GM12878 (cell line): ENCODE results near the gene ID4. TPM values are rescaled to one million over a fixed set of nuclear protein-coding genes. Genes with fewer than 3 reads are reported as not detected.

Experiments
- ATAC-seq: fragments of 200-7000 bp; cut with Tn5 transposase; 3 replicates; pipeline ENCODE4 v1.9.1; 2020; ENCODE audit warnings: mild to moderate bottlenecking, moderate library complexity
- BruUV-seq: library from RNA; stranded (reverse); fragments of 400-500 nt; replicated peaks from 2 replicates; lab custom pipeline; 2021; lab: Mats Ljungman, UMichigan
- CTCF ChIA-PET: fragments of 300-600 bp; sonication (Branson Sonifier 250); formaldehyde crosslinking; extraction: SDS; loops from one replicate; lab custom pipeline; 2021; ENCODE audit warnings: inconsistent platforms; lab: Yijun Ruan, JAX
- POLR2A ChIA-PET: fragments of 350-600 bp; formaldehyde crosslinking; extraction: SDS; loops from one replicate; lab custom pipeline; 2021; ENCODE audit warnings: inconsistent platforms; lab: Charles Lee
- RAD21 ChIA-PET: fragments of 300-600 bp; sonication (Branson Sonifier 250); formaldehyde crosslinking; loops from one replicate; lab custom pipeline; 2023; ENCODE audit warnings: antibody characterized with exemption; ENCODE audit not compliant: unreplicated experiment; lab: Charles Lee
- SMC1A ChIA-PET: fragments of 300-600 bp; sonication (Branson Sonifier 250); formaldehyde crosslinking; loops from one replicate; lab custom pipeline; 2023; ENCODE audit not compliant: unreplicated experiment, uncharacterized antibody; lab: Charles Lee
- DNase-seq: peaks from one replicate; pipeline ENCODE4 v3.0.0-alpha.2; 2011; ENCODE audit warnings: low read depth, low spot score
- FAIRE-seq: peaks from 3 replicates; lab custom pipeline; 2011; peaks lifted over from hg19 to GRCh38; lab: Jason Lieb, UNC
- H2AFZ ChIP-seq: 2 replicates; pipeline ENCODE4 v1.6.0; 2011; ENCODE audit warnings: low read depth, low read length, control low read depth; ENCODE audit not compliant: control insufficient read depth
- H3K27ac ChIP-seq: 2 replicates; pipeline ENCODE4 v1.5.1; 2011; ENCODE audit warnings: control low read depth; ENCODE audit not compliant: control insufficient read depth, insufficient read depth
- H3K27me3 ChIP-seq, 2 experiments: replicated peaks in 1 of 2; 2 replicates each; pipeline versions ENCODE4 v1.6.0 to v1.6.1; 2011; ENCODE audit warnings: low read length in 1 of 2; ENCODE audit not compliant: control insufficient read depth in 2 of 2, insufficient read depth in 2 of 2
- H3K36me3 ChIP-seq, 2 experiments: 2 replicates each; pipeline ENCODE4 v1.5.1; 2011; ENCODE audit warnings: low read length in 1 of 2; ENCODE audit not compliant: control insufficient read depth in 2 of 2, insufficient read depth in 2 of 2
- H3K4me1 ChIP-seq: 2 replicates; pipeline ENCODE4 v1.6.1; 2011; ENCODE audit warnings: mild to moderate bottlenecking, low read length, moderate library complexity, mixed read lengths; ENCODE audit not compliant: control insufficient read depth, insufficient read depth
- H3K4me2 ChIP-seq: 2 replicates; pipeline ENCODE4 v1.6.0; 2011; ENCODE audit warnings: control low read depth; ENCODE audit not compliant: control insufficient read depth, insufficient read depth
- H3K4me3 ChIP-seq: fragments of 200-600 bp; sonication (generic); 2 replicates; pipeline ENCODE4 v1.5.1; 2016
- H3K79me2 ChIP-seq: 2 replicates; pipeline ENCODE4 v1.6.0; 2011; ENCODE audit warnings: low read length; ENCODE audit not compliant: control insufficient read depth, insufficient read depth
- H3K9ac ChIP-seq: 2 replicates; pipeline ENCODE4 v1.8.0; 2011; ENCODE audit warnings: low read length, control low read depth, mixed read lengths; ENCODE audit not compliant: control insufficient read depth, insufficient read depth
- H3K9me3 ChIP-seq: replicated peaks from 3 replicates; pipeline ENCODE4 v1.5.1; 2011; ENCODE audit warnings: mild to moderate bottlenecking, low read length; ENCODE audit not compliant: control insufficient read depth, insufficient read depth
- H4K20me1 ChIP-seq: 2 replicates; pipeline ENCODE4 v1.6.0; 2011; ENCODE audit not compliant: control insufficient read depth, insufficient read depth
- GABPA ChIP-seq: IDR thresholded peaks from 2 replicates; pipeline ENCODE4 v1.6.1; 2014; ENCODE audit warnings: antibody characterized with exemption, low read depth, mild to moderate bottlenecking, inconsistent platforms
- KAT2A ChIP-seq: conservative IDR thresholded peaks from 2 replicates; pipeline ENCODE4 v1.6.1; 2011; ENCODE audit warnings: low read depth, low read length; ENCODE audit not compliant: control insufficient read depth
- NFXL1 ChIP-seq: fragments of 450-650 bp; IDR thresholded peaks from 2 replicates; pipeline ENCODE4 v1.6.1; 2017; ENCODE audit warnings: antibody characterized with exemption, mild to moderate bottlenecking, borderline replicate concordance
- NFYB ChIP-seq: IDR thresholded peaks from 2 replicates; pipeline ENCODE4 v1.6.1; 2011; ENCODE audit warnings: low read depth, mild to moderate bottlenecking, low read length, improper control_type of control experiment, moderate library complexity; ENCODE audit not compliant: insufficient read depth
- RELA ChIP-seq: fragments of 450-650 bp; IDR thresholded peaks from 2 replicates; pipeline ENCODE4 v1.8.0; 2014; ENCODE audit warnings: borderline replicate concordance; ENCODE audit not compliant: partially characterized antibody
- SUPT20H ChIP-seq: IDR thresholded peaks from 2 replicates; pipeline ENCODE4 v1.6.1; 2011; ENCODE audit warnings: low read depth, mild to moderate bottlenecking, low read length, moderate library complexity, borderline replicate concordance; ENCODE audit not compliant: control insufficient read depth
- YY1 ChIP-seq: IDR thresholded peaks from 2 replicates; pipeline ENCODE4 v1.6.1; 2011; ENCODE audit warnings: low read depth, mild to moderate bottlenecking, low read length
- ZNF24 ChIP-seq: fragments of 450-650 bp; IDR thresholded peaks from 2 replicates; pipeline ENCODE4 v1.6.1; 2017; ENCODE audit warnings: antibody characterized with exemption, mild to moderate bottlenecking
- ZSCAN29 ChIP-seq: fragments of 450-650 bp; IDR thresholded peaks from 2 replicates; pipeline ENCODE4 v1.6.1; 2017; ENCODE audit warnings: mild to moderate bottlenecking, moderate library complexity
- ZZZ3 ChIP-seq: IDR thresholded peaks from 2 replicates; pipeline ENCODE4 v1.6.1; 2011; ENCODE audit warnings: low read depth; ENCODE audit not compliant: control insufficient read depth, insufficient read length
- WGBS: methylation state at CpG from one replicate; pipeline ENCODE4 v1.1.6; 2016; ENCODE audit warnings: low lambda C conversion rate; ENCODE audit not compliant: insufficient replicate concordance, insufficient coverage; ENCODE audit errors: missing lambda C conversion rate; 5-methylcytosine and 5-hydroxymethylcytosine counted together
- in situ Hi-C: fragments of 300-500 bp; cut with MboI; formaldehyde crosslinking; loops from 9 replicates; pipeline ENCODE4 v1.14.3; 2018; ENCODE audit warnings: mixed read lengths
- intact Hi-C: fragments of 100-400 bp; cut with micrococcal nuclease; formaldehyde crosslinking; loops from one replicate; pipeline ENCODE4 v1.14.2; 2022; ENCODE audit not compliant: unreplicated experiment
- polyA plus RNA-seq, 11 experiments: library from polyadenylated mRNA; depleted of rRNA in 4 of 11; unstranded in 6 of 11; stranded (reverse) in 5 of 11; fragments of >200 nt; fragmentation: Nextera tagmentation in 4 of 11; fragmentation: Illumina TruSeq in 1 of 11; extraction: Ambion mirVana in 4 of 11; extraction: Trizol in 1 of 11; gene quantifications; 1 replicate in 1 of 11; 2 replicates in 10 of 11; pipeline versions ENCODE4 v1.2.1 to v1.2.3, GENCODE V29; 2011 to 2016; ENCODE audit warnings: inconsistent platforms in 2 of 11, missing spikeins in 2 of 11, low read depth in 1 of 11
- total RNA-seq, 4 experiments: library from RNA; depleted of rRNA in 3 of 4; stranded (reverse); fragments of >200 nt in 3 of 4; fragmentation: Illumina TruSeq in 1 of 4; extraction: Trizol in 1 of 4; gene quantifications; 2 replicates each; pipeline versions ENCODE4 v1.2.1 to v1.2.3, GENCODE V29; 2013 to 2021
- TF ChIP-seq, protein P1 (sequence below): IDR thresholded peaks from 2 replicates; pipeline ENCODE4 v1.6.1; 2012; ENCODE audit warnings: improper control_type of control experiment, low read depth, low read length; ENCODE audit not compliant: insufficient replicate concordance
- TF ChIP-seq, protein P2 (sequence below): fragments of 450-650 bp; IDR thresholded peaks from 2 replicates; pipeline ENCODE4 v1.6.1; 2017; ENCODE audit warnings: mild to moderate bottlenecking, low read depth, inconsistent platforms; ENCODE audit not compliant: poor library complexity, severe bottlenecking
- TF ChIP-seq, protein P3 (sequence below): fragments of 450-650 bp; IDR thresholded peaks from 2 replicates; pipeline ENCODE4 v1.6.1; 2017; ENCODE audit warnings: antibody characterized with exemption, mild to moderate bottlenecking, moderate library complexity

ID4 gene
- total and polyA plus RNA-seq, 10 of the 15 experiments (the other 5 are each of a cell fraction or from before 2014, with no cell fraction given) = 0.09 TPM; not detected in 9

DNA sequence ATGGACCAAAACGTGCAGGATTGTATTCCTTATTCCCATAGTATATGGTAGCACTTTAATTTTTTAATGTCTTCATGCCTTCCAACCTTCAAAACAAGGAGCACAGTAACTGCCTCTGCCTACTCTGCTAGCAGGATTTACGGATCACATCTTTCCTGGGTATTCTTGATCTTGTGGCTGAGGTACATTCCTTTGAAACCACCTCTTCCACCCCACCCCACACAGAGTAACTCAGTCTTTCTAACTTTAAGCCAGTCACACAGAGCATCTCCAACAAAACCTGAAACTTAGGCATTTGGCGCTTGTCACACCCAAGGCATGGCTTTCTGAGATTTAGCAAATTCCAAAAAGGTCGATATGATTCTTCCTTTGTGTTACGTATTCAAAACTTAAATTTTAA, 2.3 kb upstream of the ID4 start:
- ATAC-seq (no peak), FAIRE-seq (no peak), DNase-seq (no peak)
- CTCF ChIA-PET = no interaction called here
- no peaks in the 10 kb centered on the region for H3K4me1 ChIP-seq
- TF ChIP-seq GABPA (no peak), ZSCAN29 (no peak), ZNF24 (no peak), ZZZ3 (no peak), NFXL1 (no peak), YY1 (no peak), NFYB (no peak), RELA (no peak), SUPT20H (no peak), KAT2A (no peak)
- TF ChIP-seq, protein P1, sequence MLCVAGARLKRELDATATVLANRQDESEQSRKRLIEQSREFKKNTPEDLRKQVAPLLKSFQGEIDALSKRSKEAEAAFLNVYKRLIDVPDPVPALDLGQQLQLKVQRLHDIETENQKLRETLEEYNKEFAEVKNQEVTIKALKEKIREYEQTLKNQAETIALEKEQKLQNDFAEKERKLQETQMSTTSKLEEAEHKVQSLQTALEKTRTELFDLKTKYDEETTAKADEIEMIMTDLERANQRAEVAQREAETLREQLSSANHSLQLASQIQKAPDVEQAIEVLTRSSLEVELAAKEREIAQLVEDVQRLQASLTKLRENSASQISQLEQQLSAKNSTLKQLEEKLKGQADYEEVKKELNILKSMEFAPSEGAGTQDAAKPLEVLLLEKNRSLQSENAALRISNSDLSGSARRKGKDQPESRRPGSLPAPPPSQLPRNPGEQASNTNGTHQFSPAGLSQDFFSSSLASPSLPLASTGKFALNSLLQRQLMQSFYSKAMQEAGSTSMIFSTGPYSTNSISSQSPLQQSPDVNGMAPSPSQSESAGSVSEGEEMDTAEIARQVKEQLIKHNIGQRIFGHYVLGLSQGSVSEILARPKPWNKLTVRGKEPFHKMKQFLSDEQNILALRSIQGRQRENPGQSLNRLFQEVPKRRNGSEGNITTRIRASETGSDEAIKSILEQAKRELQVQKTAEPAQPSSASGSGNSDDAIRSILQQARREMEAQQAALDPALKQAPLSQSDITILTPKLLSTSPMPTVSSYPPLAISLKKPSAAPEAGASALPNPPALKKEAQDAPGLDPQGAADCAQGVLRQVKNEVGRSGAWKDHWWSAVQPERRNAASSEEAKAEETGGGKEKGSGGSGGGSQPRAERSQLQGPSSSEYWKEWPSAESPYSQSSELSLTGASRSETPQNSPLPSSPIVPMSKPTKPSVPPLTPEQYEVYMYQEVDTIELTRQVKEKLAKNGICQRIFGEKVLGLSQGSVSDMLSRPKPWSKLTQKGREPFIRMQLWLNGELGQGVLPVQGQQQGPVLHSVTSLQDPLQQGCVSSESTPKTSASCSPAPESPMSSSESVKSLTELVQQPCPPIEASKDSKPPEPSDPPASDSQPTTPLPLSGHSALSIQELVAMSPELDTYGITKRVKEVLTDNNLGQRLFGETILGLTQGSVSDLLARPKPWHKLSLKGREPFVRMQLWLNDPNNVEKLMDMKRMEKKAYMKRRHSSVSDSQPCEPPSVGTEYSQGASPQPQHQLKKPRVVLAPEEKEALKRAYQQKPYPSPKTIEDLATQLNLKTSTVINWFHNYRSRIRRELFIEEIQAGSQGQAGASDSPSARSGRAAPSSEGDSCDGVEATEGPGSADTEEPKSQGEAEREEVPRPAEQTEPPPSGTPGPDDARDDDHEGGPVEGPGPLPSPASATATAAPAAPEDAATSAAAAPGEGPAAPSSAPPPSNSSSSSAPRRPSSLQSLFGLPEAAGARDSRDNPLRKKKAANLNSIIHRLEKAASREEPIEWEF = no peak
- TF ChIP-seq, protein P2, sequence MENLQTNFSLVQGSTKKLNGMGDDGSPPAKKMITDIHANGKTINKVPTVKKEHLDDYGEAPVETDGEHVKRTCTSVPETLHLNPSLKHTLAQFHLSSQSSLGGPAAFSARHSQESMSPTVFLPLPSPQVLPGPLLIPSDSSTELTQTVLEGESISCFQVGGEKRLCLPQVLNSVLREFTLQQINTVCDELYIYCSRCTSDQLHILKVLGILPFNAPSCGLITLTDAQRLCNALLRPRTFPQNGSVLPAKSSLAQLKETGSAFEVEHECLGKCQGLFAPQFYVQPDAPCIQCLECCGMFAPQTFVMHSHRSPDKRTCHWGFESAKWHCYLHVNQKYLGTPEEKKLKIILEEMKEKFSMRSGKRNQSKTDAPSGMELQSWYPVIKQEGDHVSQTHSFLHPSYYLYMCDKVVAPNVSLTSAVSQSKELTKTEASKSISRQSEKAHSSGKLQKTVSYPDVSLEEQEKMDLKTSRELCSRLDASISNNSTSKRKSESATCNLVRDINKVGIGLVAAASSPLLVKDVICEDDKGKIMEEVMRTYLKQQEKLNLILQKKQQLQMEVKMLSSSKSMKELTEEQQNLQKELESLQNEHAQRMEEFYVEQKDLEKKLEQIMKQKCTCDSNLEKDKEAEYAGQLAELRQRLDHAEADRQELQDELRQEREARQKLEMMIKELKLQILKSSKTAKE = no peak
- TF ChIP-seq, protein P3, sequence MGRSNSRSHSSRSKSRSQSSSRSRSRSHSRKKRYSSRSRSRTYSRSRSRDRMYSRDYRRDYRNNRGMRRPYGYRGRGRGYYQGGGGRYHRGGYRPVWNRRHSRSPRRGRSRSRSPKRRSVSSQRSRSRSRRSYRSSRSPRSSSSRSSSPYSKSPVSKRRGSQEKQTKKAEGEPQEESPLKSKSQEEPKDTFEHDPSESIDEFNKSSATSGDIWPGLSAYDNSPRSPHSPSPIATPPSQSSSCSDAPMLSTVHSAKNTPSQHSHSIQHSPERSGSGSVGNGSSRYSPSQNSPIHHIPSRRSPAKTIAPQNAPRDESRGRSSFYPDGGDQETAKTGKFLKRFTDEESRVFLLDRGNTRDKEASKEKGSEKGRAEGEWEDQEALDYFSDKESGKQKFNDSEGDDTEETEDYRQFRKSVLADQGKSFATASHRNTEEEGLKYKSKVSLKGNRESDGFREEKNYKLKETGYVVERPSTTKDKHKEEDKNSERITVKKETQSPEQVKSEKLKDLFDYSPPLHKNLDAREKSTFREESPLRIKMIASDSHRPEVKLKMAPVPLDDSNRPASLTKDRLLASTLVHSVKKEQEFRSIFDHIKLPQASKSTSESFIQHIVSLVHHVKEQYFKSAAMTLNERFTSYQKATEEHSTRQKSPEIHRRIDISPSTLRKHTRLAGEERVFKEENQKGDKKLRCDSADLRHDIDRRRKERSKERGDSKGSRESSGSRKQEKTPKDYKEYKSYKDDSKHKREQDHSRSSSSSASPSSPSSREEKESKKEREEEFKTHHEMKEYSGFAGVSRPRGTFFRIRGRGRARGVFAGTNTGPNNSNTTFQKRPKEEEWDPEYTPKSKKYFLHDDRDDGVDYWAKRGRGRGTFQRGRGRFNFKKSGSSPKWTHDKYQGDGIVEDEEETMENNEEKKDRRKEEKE = no peak
- POLR2A ChIA-PET = no interaction called here
- H3K4me3 ChIP-seq = no peak overlapping the region
- no peak overlapping the region for H3K4me2 ChIP-seq
- H3K27ac ChIP-seq = no peak overlapping the region
- no peaks in the 10 kb centered on the region for H3K36me3 ChIP-seq
- RAD21 ChIA-PET = no interaction called here
- no peaks in the 10 kb centered on the region; the same call in 2 of the 3 replicates for H3K9me3 ChIP-seq
- SMC1A ChIA-PET = no interaction called here
- no TSS peak for BruUV-seq
- H3K79me2 ChIP-seq = no peaks in the 10 kb centered on the region
- in situ Hi-C loops = no loop called here
- intact Hi-C loops = no loop called here
- WGBS = 24% methylated on average over 5 of the region's 5 CpGs
- H2AFZ ChIP-seq = no peak overlapping the region
- no peaks in the 10 kb centered on the region for H4K20me1 ChIP-seq
- peaks cover 0 to 13% of the 10 kb centered on the region in 2 experiments; a peak in 3 of 4 replicates for H3K27me3 ChIP-seq
- no peak overlapping the region for H3K9ac ChIP-seq
